Liver (tissue), 9 donors: ENCODE results near the gene MAPK11. TPM values are rescaled to one million over a fixed set of nuclear protein-coding genes. Genes with fewer than 3 reads are reported as not detected.

Source experiments
- DNase-seq: peaks from one replicate; pipeline ENCODE4 v3.0.0-alpha.2; 2017; ENCODE audit warnings: low spot score
- H3K27ac ChIP-seq, 2 donors: one replicate each; pipeline ENCODE4 v1.7.0; 2013; ENCODE audit warnings: inconsistent platforms in 2 of 2, low read length in 2 of 2, control low read depth in 1 of 2, low read depth in 1 of 2, mild to moderate bottlenecking in 1 of 2
- H3K27me3 ChIP-seq, 4 donors: one replicate each; pipeline versions ENCODE4 v1.6.1 to v1.7.0; 2013; ENCODE audit warnings: low read length in 3 of 4, inconsistent platforms in 1 of 4, mild to moderate bottlenecking in 1 of 4, moderate library complexity in 1 of 4; ENCODE audit not compliant: control insufficient read depth in 4 of 4, insufficient read depth in 4 of 4
- H3K36me3 ChIP-seq, 4 donors: one replicate each; pipeline versions ENCODE4 v1.6.1 to v1.7.0; 2013; ENCODE audit warnings: low read length in 3 of 4, mild to moderate bottlenecking in 3 of 4, low read depth in 1 of 4, moderate library complexity in 1 of 4; ENCODE audit not compliant: control insufficient read depth in 4 of 4, insufficient read depth in 3 of 4
- H3K4me1 ChIP-seq, 4 donors: one replicate each; pipeline versions ENCODE4 v1.6.1 to v1.7.0; 2013; ENCODE audit warnings: low read length in 3 of 4, mild to moderate bottlenecking in 3 of 4, moderate library complexity in 1 of 4; ENCODE audit not compliant: control insufficient read depth in 4 of 4, insufficient read depth in 4 of 4
- H3K4me3 ChIP-seq, 3 donors: one replicate each; pipeline versions ENCODE4 v1.6.1 to v1.7.0; 2013; ENCODE audit warnings: low read length in 3 of 3, control low read depth in 1 of 3, low read depth in 1 of 3, mild to moderate bottlenecking in 1 of 3
- H3K9ac ChIP-seq, 2 donors: one replicate each; pipeline ENCODE4 v1.7.0; 2013; ENCODE audit warnings: low read length in 2 of 2, mild to moderate bottlenecking in 2 of 2, moderate library complexity in 2 of 2, control low read depth in 1 of 2, low read depth in 1 of 2
- H3K9me3 ChIP-seq, 4 donors: one replicate each; pipeline versions ENCODE4 v1.6.1 to v1.7.0; 2013; ENCODE audit warnings: low read length in 3 of 4; ENCODE audit not compliant: control insufficient read depth in 4 of 4
- EGR1 ChIP-seq, 2 donors: IDR thresholded peaks; 2 replicates each; pipeline ENCODE4 v1.6.1; 2016 to 2018; ENCODE audit warnings: antibody characterized with exemption in 2 of 2, low read depth in 2 of 2
- FOXA1 ChIP-seq: IDR thresholded peaks from 2 replicates; pipeline ENCODE4 v1.6.1; 2016; ENCODE audit warnings: antibody characterized with exemption
- FOXA2 ChIP-seq: IDR thresholded peaks from 2 replicates; pipeline ENCODE4 v1.6.1; 2016; ENCODE audit warnings: antibody characterized with exemption
- GABPA ChIP-seq, 2 donors: IDR thresholded peaks in 1 of 2; conservative IDR thresholded peaks in 1 of 2; 2 replicates each; pipeline ENCODE4 v1.6.1; 2016; ENCODE audit warnings: antibody characterized with exemption in 2 of 2, mild to moderate bottlenecking in 1 of 2, moderate library complexity in 1 of 2
- HNF4A ChIP-seq, 2 donors: conservative IDR thresholded peaks; 2 replicates each; pipeline ENCODE4 v1.6.1; 2016; ENCODE audit warnings: antibody characterized with exemption in 2 of 2, mild to moderate bottlenecking in 2 of 2
- HNF4G ChIP-seq: IDR thresholded peaks from 2 replicates; pipeline ENCODE4 v1.6.1; 2016; ENCODE audit warnings: antibody characterized with exemption
- JUND ChIP-seq, 2 donors: IDR thresholded peaks; 2 replicates each; pipeline ENCODE4 v1.6.1; 2016; ENCODE audit warnings: antibody characterized with exemption in 2 of 2
- NR2F2 ChIP-seq: IDR thresholded peaks from 2 replicates; pipeline ENCODE4 v1.6.1; 2016; ENCODE audit warnings: antibody characterized with exemption
- RAD21 ChIP-seq, 2 donors: IDR thresholded peaks; 2 replicates each; pipeline ENCODE4 v1.6.1; 2016; ENCODE audit warnings: antibody characterized with exemption in 2 of 2, mild to moderate bottlenecking in 2 of 2
- SP1 ChIP-seq: IDR thresholded peaks from 2 replicates; pipeline ENCODE4 v1.6.1; 2018; ENCODE audit warnings: antibody characterized with exemption, mild to moderate bottlenecking
- YY1 ChIP-seq: IDR thresholded peaks from 2 replicates; pipeline ENCODE4 v1.6.1; 2016; ENCODE audit warnings: antibody characterized with exemption, mild to moderate bottlenecking
- WGBS: extraction: QIAGEN DNeasy Blood & Tissue Kit; methylation state at CpG from one replicate; pipeline ENCODE4 v1.1.7; 2013; 5-methylcytosine and 5-hydroxymethylcytosine counted together
- polyA plus RNA-seq, 2 donors: library from polyadenylated mRNA; stranded (reverse) in 1 of 2; unstranded in 1 of 2; fragments of 200-250 nt in 1 of 2; fragments of >200 nt in 1 of 2; fragmentation: Nextera tagmentation in 1 of 2; extraction: Ambion mirVana in 1 of 2; gene quantifications; one replicate each; pipeline versions ENCODE4 v1.2.1 to v1.2.3, GENCODE V29; 2013 to 2015
- total RNA-seq, 2 donors: library from RNA; depleted of rRNA; stranded (reverse); fragments of >200 nt; gene quantifications; one replicate each; pipeline ENCODE4 v1.2.3, GENCODE V29; 2014
- TF ChIP-seq, protein P1 (sequence below): IDR thresholded peaks from 2 replicates; pipeline ENCODE4 v1.6.1; 2016; ENCODE audit warnings: antibody characterized with exemption
- TF ChIP-seq, protein P2 (sequence below): IDR thresholded peaks from 2 replicates; pipeline ENCODE4 v1.6.1; 2016; ENCODE audit warnings: antibody characterized with exemption
- TF ChIP-seq, protein P3 (sequence below): IDR thresholded peaks from 2 replicates; pipeline ENCODE4 v1.6.1; 2016; ENCODE audit warnings: antibody characterized with exemption, mild to moderate bottlenecking
- TF ChIP-seq, protein P4 (sequence below): fragments of 150-350 bp; IDR thresholded peaks from 2 replicates; pipeline ENCODE4 v1.5.1; 2017; ENCODE audit warnings: improper control_type of control experiment, low read depth, low read length; ENCODE audit not compliant: missing input control
- donor health status: healthy.
- donor health status: healthy.
- donor health status: healthy.
- donor health status: healthy.
- donor health status: healthy.

Gene MAPK11
- total and polyA plus RNA-seq, 4 donors: 0.65 to 2.0 (median 1.0) TPM

DNA sequence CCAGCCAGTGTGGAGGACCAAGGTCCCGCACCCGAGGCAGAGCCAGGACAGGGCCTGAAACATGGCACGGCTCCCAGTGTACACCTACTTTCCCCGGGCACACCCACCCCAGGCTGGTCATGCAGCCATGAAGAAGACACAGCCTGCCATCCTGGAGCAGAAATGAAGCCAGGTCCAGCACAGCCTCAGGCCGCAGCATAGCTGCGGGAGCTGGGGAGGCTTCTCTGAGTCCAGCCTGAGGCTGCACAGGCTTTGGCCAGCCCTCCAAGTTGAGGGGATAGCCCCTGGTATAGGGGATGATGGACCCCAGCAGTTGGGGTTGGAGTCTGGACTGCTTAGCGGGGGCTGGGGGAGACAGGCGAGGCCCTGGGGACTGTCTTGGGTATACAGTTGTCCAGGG lies 16.2 kb downstream of the MAPK11 start:
- H3K4me3 ChIP-seq: no peak overlapping the region
- no peaks in the 10 kb centered on the region for H3K9me3 ChIP-seq
- H3K27ac ChIP-seq: no peak overlapping the region
- no peaks in the 10 kb centered on the region for H3K27me3 ChIP-seq
- H3K4me1 ChIP-seq: peaks cover 20 to 57% (median 36%) of the 10 kb centered on the region in 4 donors
- DNase-seq: no peak
- 76% methylated on average over 8 of the region's 8 CpGs for WGBS
- no peak overlapping the region for H3K9ac ChIP-seq
- H3K36me3 ChIP-seq: peaks cover 0 to 1% (median 0%) of the 10 kb centered on the region in 4 donors
- TF ChIP-seq HNF4A (conservative IDR thresholded peaks at IDR 0.05): no peak
- no peak for TF ChIP-seq FOXA1
- TF ChIP-seq, protein P1, sequence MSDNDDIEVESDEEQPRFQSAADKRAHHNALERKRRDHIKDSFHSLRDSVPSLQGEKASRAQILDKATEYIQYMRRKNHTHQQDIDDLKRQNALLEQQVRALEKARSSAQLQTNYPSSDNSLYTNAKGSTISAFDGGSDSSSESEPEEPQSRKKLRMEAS: no peak
- no peak for TF ChIP-seq FOXA2
- no peak for TF ChIP-seq JUND (IDR thresholded peaks at IDR 0.05)
- TF ChIP-seq YY1: no peak
- TF ChIP-seq RAD21 (IDR thresholded peaks at IDR 0.05): no peak
- TF ChIP-seq, protein P2, sequence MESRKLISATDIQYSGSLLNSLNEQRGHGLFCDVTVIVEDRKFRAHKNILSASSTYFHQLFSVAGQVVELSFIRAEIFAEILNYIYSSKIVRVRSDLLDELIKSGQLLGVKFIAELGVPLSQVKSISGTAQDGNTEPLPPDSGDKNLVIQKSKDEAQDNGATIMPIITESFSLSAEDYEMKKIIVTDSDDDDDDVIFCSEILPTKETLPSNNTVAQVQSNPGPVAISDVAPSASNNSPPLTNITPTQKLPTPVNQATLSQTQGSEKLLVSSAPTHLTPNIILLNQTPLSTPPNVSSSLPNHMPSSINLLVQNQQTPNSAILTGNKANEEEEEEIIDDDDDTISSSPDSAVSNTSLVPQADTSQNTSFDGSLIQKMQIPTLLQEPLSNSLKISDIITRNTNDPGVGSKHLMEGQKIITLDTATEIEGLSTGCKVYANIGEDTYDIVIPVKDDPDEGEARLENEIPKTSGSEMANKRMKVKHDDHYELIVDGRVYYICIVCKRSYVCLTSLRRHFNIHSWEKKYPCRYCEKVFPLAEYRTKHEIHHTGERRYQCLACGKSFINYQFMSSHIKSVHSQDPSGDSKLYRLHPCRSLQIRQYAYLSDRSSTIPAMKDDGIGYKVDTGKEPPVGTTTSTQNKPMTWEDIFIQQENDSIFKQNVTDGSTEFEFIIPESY: no peak
- TF ChIP-seq NR2F2: no peak
- TF ChIP-seq, protein P3, sequence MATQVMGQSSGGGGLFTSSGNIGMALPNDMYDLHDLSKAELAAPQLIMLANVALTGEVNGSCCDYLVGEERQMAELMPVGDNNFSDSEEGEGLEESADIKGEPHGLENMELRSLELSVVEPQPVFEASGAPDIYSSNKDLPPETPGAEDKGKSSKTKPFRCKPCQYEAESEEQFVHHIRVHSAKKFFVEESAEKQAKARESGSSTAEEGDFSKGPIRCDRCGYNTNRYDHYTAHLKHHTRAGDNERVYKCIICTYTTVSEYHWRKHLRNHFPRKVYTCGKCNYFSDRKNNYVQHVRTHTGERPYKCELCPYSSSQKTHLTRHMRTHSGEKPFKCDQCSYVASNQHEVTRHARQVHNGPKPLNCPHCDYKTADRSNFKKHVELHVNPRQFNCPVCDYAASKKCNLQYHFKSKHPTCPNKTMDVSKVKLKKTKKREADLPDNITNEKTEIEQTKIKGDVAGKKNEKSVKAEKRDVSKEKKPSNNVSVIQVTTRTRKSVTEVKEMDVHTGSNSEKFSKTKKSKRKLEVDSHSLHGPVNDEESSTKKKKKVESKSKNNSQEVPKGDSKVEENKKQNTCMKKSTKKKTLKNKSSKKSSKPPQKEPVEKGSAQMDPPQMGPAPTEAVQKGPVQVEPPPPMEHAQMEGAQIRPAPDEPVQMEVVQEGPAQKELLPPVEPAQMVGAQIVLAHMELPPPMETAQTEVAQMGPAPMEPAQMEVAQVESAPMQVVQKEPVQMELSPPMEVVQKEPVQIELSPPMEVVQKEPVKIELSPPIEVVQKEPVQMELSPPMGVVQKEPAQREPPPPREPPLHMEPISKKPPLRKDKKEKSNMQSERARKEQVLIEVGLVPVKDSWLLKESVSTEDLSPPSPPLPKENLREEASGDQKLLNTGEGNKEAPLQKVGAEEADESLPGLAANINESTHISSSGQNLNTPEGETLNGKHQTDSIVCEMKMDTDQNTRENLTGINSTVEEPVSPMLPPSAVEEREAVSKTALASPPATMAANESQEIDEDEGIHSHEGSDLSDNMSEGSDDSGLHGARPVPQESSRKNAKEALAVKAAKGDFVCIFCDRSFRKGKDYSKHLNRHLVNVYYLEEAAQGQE: no peak
- no peak for TF ChIP-seq SP1
- no peak for TF ChIP-seq EGR1 (IDR thresholded peaks at IDR 0.05; ENCODE audit: low read depth in 2 of 2)

DNA sequence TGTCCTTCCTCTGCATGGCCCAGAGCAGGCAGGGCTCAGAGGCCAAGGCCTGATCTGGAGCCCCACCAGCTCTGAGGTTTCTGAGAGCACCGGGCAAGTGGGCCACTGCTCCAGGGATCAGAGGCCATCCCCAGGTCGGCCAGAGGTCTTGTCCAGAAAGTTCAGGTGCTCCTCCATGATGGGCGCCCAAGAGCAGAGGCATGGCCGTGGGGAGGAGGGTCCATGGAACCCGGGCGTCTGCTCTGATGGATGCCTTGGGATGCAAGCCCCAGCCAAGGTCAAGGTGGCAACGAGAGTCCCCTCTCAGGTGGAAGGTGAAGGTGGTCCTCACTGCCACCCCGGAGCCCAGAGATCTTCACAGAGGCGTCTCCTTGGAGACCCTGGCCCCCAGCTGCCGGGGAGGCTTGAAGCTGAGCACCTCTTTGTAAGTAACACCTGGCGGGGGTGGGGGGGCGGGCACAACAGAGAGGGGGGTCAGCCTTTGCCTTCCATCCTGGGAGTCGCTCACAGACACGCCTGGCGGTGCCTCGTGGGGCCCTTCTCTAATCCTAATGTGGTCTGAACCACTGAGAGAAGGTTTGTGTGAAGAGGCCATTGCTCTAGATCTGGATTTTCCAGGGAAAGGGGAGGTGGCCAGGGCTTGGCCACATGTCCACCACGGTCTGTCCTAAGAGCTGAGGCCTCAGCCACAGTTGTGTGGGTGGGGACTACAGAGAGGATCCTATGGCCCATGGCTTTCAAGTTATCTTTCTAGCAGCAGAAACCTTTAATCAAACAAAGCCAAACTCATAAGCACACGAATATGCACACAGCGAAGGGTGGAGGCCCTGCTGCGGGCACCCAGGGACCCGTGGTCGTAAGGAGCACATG lies 16.9 kb downstream of the MAPK11 start:
- 87% methylated on average over 22 of the region's 22 CpGs for WGBS
- no peak for TF ChIP-seq EGR1 (IDR thresholded peaks at IDR 0.05; ENCODE audit: low read depth in 2 of 2)
- TF ChIP-seq, protein P3: no peak
- TF ChIP-seq, protein P4, sequence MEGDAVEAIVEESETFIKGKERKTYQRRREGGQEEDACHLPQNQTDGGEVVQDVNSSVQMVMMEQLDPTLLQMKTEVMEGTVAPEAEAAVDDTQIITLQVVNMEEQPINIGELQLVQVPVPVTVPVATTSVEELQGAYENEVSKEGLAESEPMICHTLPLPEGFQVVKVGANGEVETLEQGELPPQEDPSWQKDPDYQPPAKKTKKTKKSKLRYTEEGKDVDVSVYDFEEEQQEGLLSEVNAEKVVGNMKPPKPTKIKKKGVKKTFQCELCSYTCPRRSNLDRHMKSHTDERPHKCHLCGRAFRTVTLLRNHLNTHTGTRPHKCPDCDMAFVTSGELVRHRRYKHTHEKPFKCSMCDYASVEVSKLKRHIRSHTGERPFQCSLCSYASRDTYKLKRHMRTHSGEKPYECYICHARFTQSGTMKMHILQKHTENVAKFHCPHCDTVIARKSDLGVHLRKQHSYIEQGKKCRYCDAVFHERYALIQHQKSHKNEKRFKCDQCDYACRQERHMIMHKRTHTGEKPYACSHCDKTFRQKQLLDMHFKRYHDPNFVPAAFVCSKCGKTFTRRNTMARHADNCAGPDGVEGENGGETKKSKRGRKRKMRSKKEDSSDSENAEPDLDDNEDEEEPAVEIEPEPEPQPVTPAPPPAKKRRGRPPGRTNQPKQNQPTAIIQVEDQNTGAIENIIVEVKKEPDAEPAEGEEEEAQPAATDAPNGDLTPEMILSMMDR: no peak
- TF ChIP-seq JUND (IDR thresholded peaks at IDR 0.05): no peak
- no peak for TF ChIP-seq SP1
- TF ChIP-seq, protein P2: no peak
- TF ChIP-seq RAD21 (IDR thresholded peaks at IDR 0.05): no peak
- no peak for TF ChIP-seq GABPA (IDR thresholded peaks at IDR 0.05 in 1 of 2, conservative IDR thresholded peaks at IDR 0.05 in 1 of 2)
- TF ChIP-seq, protein P1: no peak
- TF ChIP-seq HNF4G: no peak
- no peak for TF ChIP-seq NR2F2
- no peak for TF ChIP-seq HNF4A (conservative IDR thresholded peaks at IDR 0.05)

More for the DNA sequence above, 16.9 kb downstream of the MAPK11 start:
- H3K36me3 ChIP-seq: peaks cover 0 to 1% (median 0%) of the 10 kb centered on the region in 4 donors
- H3K9me3 ChIP-seq: no peaks in the 10 kb centered on the region
- H3K27ac ChIP-seq: no peak overlapping the region
- DNase-seq: no peak
- peaks cover 15 to 50% (median 33%) of the 10 kb centered on the region in 4 donors for H3K4me1 ChIP-seq
- H3K4me3 ChIP-seq: no peak overlapping the region
- no peak overlapping the region for H3K9ac ChIP-seq
- H3K27me3 ChIP-seq: no peaks in the 10 kb centered on the region
